ENCODE results near the gene APBA2.

The APBA2 gene

GRCh38 chr15:28944286-28944685 is 58.5 kb downstream of the APBA2 start:
- Histone ChIP-seq H3K9me3 (ENCODE audit: control insufficient read depth, insufficient read depth, low read depth, low read length) (no peaks in the 10 kb centered on the region), H3K36me3 (ENCODE audit: control insufficient read depth in 2 of 2, insufficient read depth in 1 of 2, low read length in 2 of 2) (no peaks in the 10 kb centered on the region), H3K27ac (ENCODE audit: extremely low read depth, low read depth, low read length) (no peak overlapping the region), H3K4me3 (ENCODE audit: low read depth, low read length) (no peak overlapping the region), H3K4me1 (ENCODE audit: control insufficient read depth, insufficient read depth, low read length) (no peaks in the 10 kb centered on the region)
- ChIA-PET CTCF (no interaction called here), POLR2A (no interaction called here)
- no peak for TF ChIP-seq ZBTB49 (tag by site-specific recombination; IDR thresholded peaks at IDR 0.05; ENCODE audit: low read depth)
- no peak for TF ChIP-seq ZBTB7A (tag by site-specific recombination; IDR thresholded peaks at IDR 0.05; ENCODE audit: low read depth)

GRCh38 chr15:28944696-28945300 is 59.0 kb downstream of the APBA2 start:
- CTCF ChIA-PET = no interaction called here
- no peaks in the 10 kb centered on the region for H3K36me3 ChIP-seq (ENCODE audit: control insufficient read depth in 2 of 2, insufficient read depth in 1 of 2, low read length in 2 of 2)

GRCh38 chr15:28945626-28946230 is 60.0 kb downstream of the APBA2 start:
- no peaks in the 10 kb centered on the region for H3K36me3 ChIP-seq (ENCODE audit: control insufficient read depth in 2 of 2, insufficient read depth in 1 of 2, low read length in 2 of 2)
- no peak overlapping the region for H3K27ac ChIP-seq (ENCODE audit: extremely low read depth, low read depth, low read length)
- H3K4me1 ChIP-seq (ENCODE audit: control insufficient read depth, insufficient read depth, low read length) = no peaks in the 10 kb centered on the region
- TF ChIP-seq ZNF202 (tag by site-specific recombination; IDR thresholded peaks at IDR 0.05; ENCODE audit: borderline replicate concordance) (no peak), GLIS2 (tag by site-specific recombination; IDR thresholded peaks at IDR 0.05) (no peak), ZNF26 (tag by site-specific recombination; IDR thresholded peaks at IDR 0.05) (no peak), ZNF146 (tag by site-specific recombination; IDR thresholded peaks at IDR 0.05) (no peak), INSM2 (tag by site-specific recombination; IDR thresholded peaks at IDR 0.05) (no peak), ZNF121 (tag by site-specific recombination; IDR thresholded peaks at IDR 0.05) (no peak), ZNF621 (tag by site-specific recombination; IDR thresholded peaks at IDR 0.05) (no peak), ZNF350 (tag by site-specific recombination; IDR thresholded peaks at IDR 0.05) (no peak), ZBTB21 (tag by site-specific recombination; IDR thresholded peaks at IDR 0.05) (no peak), PRDM4 (tag by site-specific recombination; IDR thresholded peaks at IDR 0.05) (no peak), ZXDB (tag by site-specific recombination; IDR thresholded peaks at IDR 0.05) (no peak), ZNF580 (tag by site-specific recombination; IDR thresholded peaks at IDR 0.05) (no peak), ZNF140 (tag by site-specific recombination; IDR thresholded peaks at IDR 0.05) (no peak), TRIM28 (IDR thresholded peaks at IDR 0.05; ENCODE audit: borderline replicate concordance, low read length) (no peak), PRDM10 (tag by site-specific recombination; IDR thresholded peaks at IDR 0.05) (no peak)
- no peak overlapping the region for H3K4me3 ChIP-seq (ENCODE audit: low read depth, low read length)
- H3K9me3 ChIP-seq (ENCODE audit: control insufficient read depth, insufficient read depth, low read depth, low read length) = no peaks in the 10 kb centered on the region
- ChIA-PET CTCF (no interaction called here), POLR2A (no interaction called here)

More at GRCh38 chr15:28944696-28945300, 59.0 kb downstream of the APBA2 start:
- Histone ChIP-seq H3K4me3 (ENCODE audit: low read depth, low read length) (no peak overlapping the region), H3K9me3 (ENCODE audit: control insufficient read depth, insufficient read depth, low read depth, low read length) (no peaks in the 10 kb centered on the region), H3K4me1 (ENCODE audit: control insufficient read depth, insufficient read depth, low read length) (no peaks in the 10 kb centered on the region), H3K27ac (ENCODE audit: extremely low read depth, low read depth, low read length) (no peak overlapping the region)
- POLR2A ChIA-PET = no interaction called here
- TF ChIP-seq ZSCAN23 (tag by site-specific recombination; IDR thresholded peaks at IDR 0.05) = no peak
- no peak for TF ChIP-seq ZBTB1 (tag by site-specific recombination; IDR thresholded peaks at IDR 0.05)
